Activated naive CD8-positive, alpha-beta T cell treated with anti-CD3 and anti-CD28 coated beads for 36 hours (primary cell): Measurements from ENCODE around the gene TMEM119. TPM values are rescaled to one million over a fixed set of nuclear protein-coding genes. Genes with fewer than 3 reads are reported as not detected.

Experiments
- DNase-seq: peaks from one replicate; pipeline ENCODE4 v3.0.0; 2021
- H3K27ac Mint-ChIP-seq: one replicate; pipeline ENCODE4 v1.8.0; 2022; ENCODE audit warnings: mild to moderate bottlenecking, moderate library complexity, mixed read lengths
- H3K27me3 Mint-ChIP-seq: one replicate; pipeline ENCODE4 v1.8.0; 2022; ENCODE audit warnings: mild to moderate bottlenecking, mixed read lengths
- H3K36me3 Mint-ChIP-seq: one replicate; pipeline ENCODE4 v1.8.0; 2021; ENCODE audit warnings: mild to moderate bottlenecking, mixed read lengths
- H3K4me1 Mint-ChIP-seq: one replicate; pipeline ENCODE4 v1.8.0; 2021; ENCODE audit warnings: mixed read lengths
- H3K4me3 Mint-ChIP-seq: one replicate; pipeline ENCODE4 v1.8.0; 2022; ENCODE audit warnings: mild to moderate bottlenecking, moderate library complexity, mixed read lengths
- H3K9me3 Mint-ChIP-seq: one replicate; pipeline ENCODE4 v1.8.0; 2022; ENCODE audit warnings: mixed read lengths
- total RNA-seq, 2 experiments: library from RNA; stranded (reverse); gene quantifications; one replicate each; pipeline ENCODE4 v1.2.3, GENCODE V29; 2021

The TMEM119 gene
- total RNA-seq, 2 experiments from 2014 or later: 0.12 TPM; not detected in 1

GRCh38 chr12:108613548-108613947 is 15.7 kb upstream of the TMEM119 start:
- no peak for DNase-seq
- Mint-ChIP-seq H3K27me3 (no peaks in the 10 kb centered on the region), H3K4me1 (peaks cover 49% of the 10 kb centered on the region), H3K27ac (no peak overlapping the region), H3K36me3 (peaks cover 12% of the 10 kb centered on the region), H3K4me3 (no peak overlapping the region), H3K9me3 (peaks cover 10% of the 10 kb centered on the region)

- peaks cover 10% of the 10 kb centered on the region for H3K9me3 Mint-ChIP-seq
- H3K36me3 Mint-ChIP-seq: peaks cover 12% of the 10 kb centered on the region
- H3K4me1 Mint-ChIP-seq: peaks cover 42% of the 10 kb centered on the region
- no peak for DNase-seq
- H3K27me3 Mint-ChIP-seq: no peaks in the 10 kb centered on the region
- no peak overlapping the region for H3K4me3 Mint-ChIP-seq
- no peak overlapping the region for H3K27ac Mint-ChIP-seq
Observed at GRCh38 chr12:108612788-108613282, 15.0 kb upstream of the TMEM119 start.

- peaks cover 10% of the 10 kb centered on the region for H3K9me3 Mint-ChIP-seq
- no peak overlapping the region for H3K4me3 Mint-ChIP-seq
- DNase-seq: peak; percentile 65
- H3K27ac Mint-ChIP-seq: no peak overlapping the region
- no peaks in the 10 kb centered on the region for H3K27me3 Mint-ChIP-seq
- H3K4me1 Mint-ChIP-seq: peaks cover 35% of the 10 kb centered on the region
- H3K36me3 Mint-ChIP-seq: peaks cover 11% of the 10 kb centered on the region
Observed at GRCh38 chr12:108611884-108612415, 14.1 kb upstream of the TMEM119 start.

GRCh38 chr12:108610856-108611605 is 13.1 kb upstream of the TMEM119 start:
- no peak for DNase-seq
- Mint-ChIP-seq H3K36me3 (peaks cover 3% of the 10 kb centered on the region), H3K27me3 (peaks cover 3% of the 10 kb centered on the region), H3K4me3 (no peak overlapping the region), H3K9me3 (peaks cover 3% of the 10 kb centered on the region), H3K27ac (no peak overlapping the region), H3K4me1 (peaks cover 26% of the 10 kb centered on the region)

- no peak for DNase-seq
- Mint-ChIP-seq H3K4me3 (no peak overlapping the region), H3K9me3 (peaks cover 6% of the 10 kb centered on the region), H3K4me1 (peaks cover 28% of the 10 kb centered on the region), H3K36me3 (peaks cover 4% of the 10 kb centered on the region), H3K27me3 (peaks cover 10% of the 10 kb centered on the region), H3K27ac (no peak overlapping the region)
Observed at GRCh38 chr12:108610336-108610815, 12.5 kb upstream of the TMEM119 start.

GRCh38 chr12:108609537-108610335 is 11.9 kb upstream of the TMEM119 start:
- no peak for DNase-seq
- Mint-ChIP-seq H3K4me3 (no peak overlapping the region), H3K9me3 (peaks cover 8% of the 10 kb centered on the region), H3K36me3 (peaks cover 5% of the 10 kb centered on the region), H3K27ac (no peak overlapping the region), H3K4me1 (peaks cover 27% of the 10 kb centered on the region), H3K27me3 (peaks cover 12% of the 10 kb centered on the region)

GRCh38 chr12:108608616-108609015 is 10.7 kb upstream of the TMEM119 start:
- no peak for DNase-seq
- H3K27ac Mint-ChIP-seq: no peak overlapping the region
- peaks cover 19% of the 10 kb centered on the region for H3K4me1 Mint-ChIP-seq
- no peak overlapping the region for H3K4me3 Mint-ChIP-seq
- H3K36me3 Mint-ChIP-seq: peaks cover 5% of the 10 kb centered on the region
- H3K9me3 Mint-ChIP-seq: peaks cover 8% of the 10 kb centered on the region
- peaks cover 12% of the 10 kb centered on the region for H3K27me3 Mint-ChIP-seq

- no peak overlapping the region for H3K4me3 Mint-ChIP-seq
- no peak for DNase-seq
- peaks cover 12% of the 10 kb centered on the region for H3K27me3 Mint-ChIP-seq
- peaks cover 8% of the 10 kb centered on the region for H3K9me3 Mint-ChIP-seq
- H3K36me3 Mint-ChIP-seq: peaks cover 5% of the 10 kb centered on the region
- peaks cover 16% of the 10 kb centered on the region for H3K4me1 Mint-ChIP-seq
- no peak overlapping the region for H3K27ac Mint-ChIP-seq
Observed at GRCh38 chr12:108607981-108608600, 10.2 kb upstream of the TMEM119 start.

GRCh38 chr12:108606492-108606891 is 8.6 kb upstream of the TMEM119 start:
- H3K27ac Mint-ChIP-seq: no peak overlapping the region

GRCh38 chr12:108605690-108606406 is 8.0 kb upstream of the TMEM119 start:
- H3K4me1 Mint-ChIP-seq: peaks cover 3% of the 10 kb centered on the region
- no peak for DNase-seq
- peak overlapping the region; percentile 56 for H3K4me3 Mint-ChIP-seq
- H3K27me3 Mint-ChIP-seq: peaks cover 12% of the 10 kb centered on the region
- H3K27ac Mint-ChIP-seq: peak overlapping the region; percentile 80
- H3K36me3 Mint-ChIP-seq: peaks cover 5% of the 10 kb centered on the region
- H3K9me3 Mint-ChIP-seq: peaks cover 8% of the 10 kb centered on the region

More at GRCh38 chr12:108606492-108606891, 8.6 kb upstream of the TMEM119 start:
- Mint-ChIP-seq H3K9me3 (peaks cover 8% of the 10 kb centered on the region), H3K27me3 (peaks cover 12% of the 10 kb centered on the region), H3K4me1 (peaks cover 3% of the 10 kb centered on the region), H3K4me3 (no peak overlapping the region), H3K36me3 (peaks cover 5% of the 10 kb centered on the region)
- DNase-seq: no peak

GRCh38 chr12:108605000-108605689 is 7.3 kb upstream of the TMEM119 start:
- Mint-ChIP-seq H3K4me3 (peak overlapping the region; percentile 56), H3K9me3 (peaks cover 8% of the 10 kb centered on the region), H3K4me1 (peaks cover 3% of the 10 kb centered on the region), H3K27ac (peak overlapping the region; percentile 80), H3K36me3 (peaks cover 5% of the 10 kb centered on the region), H3K27me3 (peaks cover 12% of the 10 kb centered on the region)
- no peak for DNase-seq

GRCh38 chr12:108604208-108604941 is 6.5 kb upstream of the TMEM119 start:
- Mint-ChIP-seq H3K4me1 (peaks cover 3% of the 10 kb centered on the region), H3K27me3 (peaks cover 12% of the 10 kb centered on the region), H3K4me3 (no peak overlapping the region), H3K36me3 (peaks cover 5% of the 10 kb centered on the region), H3K9me3 (peaks cover 8% of the 10 kb centered on the region), H3K27ac (no peak overlapping the region)
- no peak for DNase-seq

GRCh38 chr12:108603743-108604142 is 5.9 kb upstream of the TMEM119 start:
- no peak overlapping the region for H3K27ac Mint-ChIP-seq
- no peak overlapping the region for H3K4me3 Mint-ChIP-seq
- no peak for DNase-seq
- peaks cover 5% of the 10 kb centered on the region for H3K36me3 Mint-ChIP-seq
- peaks cover 3% of the 10 kb centered on the region for H3K4me1 Mint-ChIP-seq
- peaks cover 12% of the 10 kb centered on the region for H3K27me3 Mint-ChIP-seq
- peaks cover 8% of the 10 kb centered on the region for H3K9me3 Mint-ChIP-seq
